AG10803 (cell line): Measurements from ENCODE around the gene ALOX12B.
"Not testable (repeated sequence)": the region's sequence is repeated elsewhere in the genome, so short reads cannot be mapped to it uniquely, and the experiment has no call there.

ENCODE experiments used
- DNase-seq: peaks from one replicate; pipeline ENCODE4 v3.0.0; 2010; ENCODE audit warnings: low read depth
- H3K4me3 ChIP-seq: 2 replicates; pipeline ENCODE4 v1.5.1; 2011; ENCODE audit warnings: mild to moderate bottlenecking, low read length, control low read depth
- CTCF ChIP-seq: conservative IDR thresholded peaks from 2 replicates; pipeline ENCODE4 v1.5.1; 2011; ENCODE audit warnings: mild to moderate bottlenecking, low read length, control low read depth, inconsistent platforms

The ALOX12B gene

GRCh38 chr17:8062435-8062806 is 25.1 kb downstream of the ALOX12B start:
- no peak for TF ChIP-seq CTCF
- no peak for DNase-seq
- no peak overlapping the region for H3K4me3 ChIP-seq

GRCh38 chr17:8061851-8062250 is 25.7 kb downstream of the ALOX12B start:
- not testable (repeated sequence) for DNase-seq, H3K4me3 ChIP-seq

- peak; percentile 63 for DNase-seq
- no peak overlapping the region for H3K4me3 ChIP-seq
- peak; percentile 69 for TF ChIP-seq CTCF
These were observed 27.2 kb downstream of the ALOX12B start for GRCh38 chr17:8060274-8060673.

GRCh38 chr17:8059131-8059530 is 28.4 kb downstream of the ALOX12B start:
- no peak for DNase-seq
- TF ChIP-seq CTCF, result no peak
- no peak overlapping the region for H3K4me3 ChIP-seq

- peak; percentile 73 for DNase-seq
- TF ChIP-seq CTCF, result peak; percentile 82
- H3K4me3 ChIP-seq, result no peak overlapping the region
These were observed 29.8 kb downstream of the ALOX12B start for GRCh38 chr17:8057691-8058114.

GRCh38 chr17:8056976-8057625 is 30.4 kb downstream of the ALOX12B start:
- no peak for DNase-seq
- TF ChIP-seq CTCF, result no peak
- no peak overlapping the region for H3K4me3 ChIP-seq

GRCh38 chr17:8056232-8056975 is 31.1 kb downstream of the ALOX12B start:
- no peak for TF ChIP-seq CTCF
- DNase-seq, result peak; percentile 63
- no peak overlapping the region for H3K4me3 ChIP-seq
